ENCODE data around the gene RANBP2. TPM values are rescaled to one million over a fixed set of nuclear protein-coding genes. Genes with fewer than 3 reads are reported as not detected.
A peak's percentile ranks its signal among the peaks of the same experiment; 100 is the strongest.

Gene RANBP2
- total RNA-seq, 1 donor: 92.0 TPM

DNA sequence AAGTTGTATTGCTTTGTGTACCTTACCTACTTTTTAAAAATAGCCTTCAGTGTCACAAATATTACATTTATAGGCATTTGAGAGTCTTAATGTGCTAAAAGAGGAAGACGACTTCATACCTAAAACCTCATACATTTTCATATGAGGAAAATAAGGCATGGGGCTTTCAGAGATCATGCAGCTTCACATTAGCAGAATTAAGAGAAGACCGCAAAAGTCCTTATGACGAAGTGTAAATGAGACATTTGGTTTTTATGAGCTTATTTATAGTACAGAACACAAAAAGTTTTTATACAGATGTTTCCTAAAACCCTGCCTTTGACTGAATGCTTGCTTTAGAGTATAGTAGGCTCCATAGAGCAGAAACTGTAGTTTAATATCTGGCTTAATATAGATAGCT is 57.2 kb downstream of the RANBP2 start:
- DNase-seq (ENCODE audit: low read depth): no peak
- H3K4me3 ChIP-seq (ENCODE audit: low read depth, low read length): no peak overlapping the region
- TF ChIP-seq, protein P1, sequence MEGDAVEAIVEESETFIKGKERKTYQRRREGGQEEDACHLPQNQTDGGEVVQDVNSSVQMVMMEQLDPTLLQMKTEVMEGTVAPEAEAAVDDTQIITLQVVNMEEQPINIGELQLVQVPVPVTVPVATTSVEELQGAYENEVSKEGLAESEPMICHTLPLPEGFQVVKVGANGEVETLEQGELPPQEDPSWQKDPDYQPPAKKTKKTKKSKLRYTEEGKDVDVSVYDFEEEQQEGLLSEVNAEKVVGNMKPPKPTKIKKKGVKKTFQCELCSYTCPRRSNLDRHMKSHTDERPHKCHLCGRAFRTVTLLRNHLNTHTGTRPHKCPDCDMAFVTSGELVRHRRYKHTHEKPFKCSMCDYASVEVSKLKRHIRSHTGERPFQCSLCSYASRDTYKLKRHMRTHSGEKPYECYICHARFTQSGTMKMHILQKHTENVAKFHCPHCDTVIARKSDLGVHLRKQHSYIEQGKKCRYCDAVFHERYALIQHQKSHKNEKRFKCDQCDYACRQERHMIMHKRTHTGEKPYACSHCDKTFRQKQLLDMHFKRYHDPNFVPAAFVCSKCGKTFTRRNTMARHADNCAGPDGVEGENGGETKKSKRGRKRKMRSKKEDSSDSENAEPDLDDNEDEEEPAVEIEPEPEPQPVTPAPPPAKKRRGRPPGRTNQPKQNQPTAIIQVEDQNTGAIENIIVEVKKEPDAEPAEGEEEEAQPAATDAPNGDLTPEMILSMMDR (IDR thresholded peaks at IDR 0.05; ENCODE audit: insufficient read depth, low read depth, low read length): no peak

DNA sequence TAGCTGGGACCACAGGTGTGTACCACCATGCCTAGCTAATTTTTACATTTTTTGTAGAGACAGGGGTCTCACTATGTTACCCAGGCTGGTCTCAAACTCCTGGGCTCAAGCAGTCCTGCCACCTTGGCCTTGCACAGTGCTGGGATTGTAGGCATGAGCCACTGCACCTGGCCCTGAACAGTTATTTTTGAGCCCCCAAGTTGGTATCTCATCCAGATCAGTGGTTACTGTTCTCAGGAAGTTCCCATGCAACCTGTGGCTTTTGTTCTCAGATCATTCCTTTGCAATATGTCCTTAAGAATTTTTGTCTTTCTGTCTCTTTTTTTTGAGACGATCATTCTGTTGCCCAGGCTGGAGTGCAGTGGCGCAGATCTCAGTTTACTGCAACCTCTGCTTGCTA is 59.6 kb downstream of the RANBP2 start:
- no peak for DNase-seq (ENCODE audit: low read depth)
- no peak overlapping the region for H3K4me3 ChIP-seq (ENCODE audit: low read depth, low read length)
- TF ChIP-seq, protein P1 (IDR thresholded peaks at IDR 0.05; ENCODE audit: insufficient read depth, low read depth, low read length): no peak

DNA sequence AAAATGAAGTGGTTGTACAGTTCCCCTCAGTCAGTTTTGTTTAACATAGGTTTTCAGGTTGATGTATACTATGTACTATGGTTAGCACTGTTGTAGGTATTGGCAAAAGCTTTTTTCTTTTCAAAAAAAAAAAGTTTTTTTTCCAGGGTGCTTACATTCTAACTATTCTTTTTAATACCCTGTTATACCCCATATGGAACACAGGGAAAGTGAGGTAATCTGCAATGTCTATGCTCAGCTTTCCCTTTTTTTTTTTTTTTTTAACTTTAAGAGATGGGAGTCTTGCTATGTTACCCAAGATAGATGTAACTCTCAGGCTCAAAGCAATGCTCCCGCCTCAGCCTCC is 66.7 kb downstream of the RANBP2 start:
- peak overlapping the region; percentile 77 for H3K4me3 ChIP-seq (ENCODE audit: low read depth, low read length)
- TF ChIP-seq, protein P1 (IDR thresholded peaks at IDR 0.05; ENCODE audit: insufficient read depth, low read depth, low read length): no peak
- DNase-seq (ENCODE audit: low read depth): no peak

DNA sequence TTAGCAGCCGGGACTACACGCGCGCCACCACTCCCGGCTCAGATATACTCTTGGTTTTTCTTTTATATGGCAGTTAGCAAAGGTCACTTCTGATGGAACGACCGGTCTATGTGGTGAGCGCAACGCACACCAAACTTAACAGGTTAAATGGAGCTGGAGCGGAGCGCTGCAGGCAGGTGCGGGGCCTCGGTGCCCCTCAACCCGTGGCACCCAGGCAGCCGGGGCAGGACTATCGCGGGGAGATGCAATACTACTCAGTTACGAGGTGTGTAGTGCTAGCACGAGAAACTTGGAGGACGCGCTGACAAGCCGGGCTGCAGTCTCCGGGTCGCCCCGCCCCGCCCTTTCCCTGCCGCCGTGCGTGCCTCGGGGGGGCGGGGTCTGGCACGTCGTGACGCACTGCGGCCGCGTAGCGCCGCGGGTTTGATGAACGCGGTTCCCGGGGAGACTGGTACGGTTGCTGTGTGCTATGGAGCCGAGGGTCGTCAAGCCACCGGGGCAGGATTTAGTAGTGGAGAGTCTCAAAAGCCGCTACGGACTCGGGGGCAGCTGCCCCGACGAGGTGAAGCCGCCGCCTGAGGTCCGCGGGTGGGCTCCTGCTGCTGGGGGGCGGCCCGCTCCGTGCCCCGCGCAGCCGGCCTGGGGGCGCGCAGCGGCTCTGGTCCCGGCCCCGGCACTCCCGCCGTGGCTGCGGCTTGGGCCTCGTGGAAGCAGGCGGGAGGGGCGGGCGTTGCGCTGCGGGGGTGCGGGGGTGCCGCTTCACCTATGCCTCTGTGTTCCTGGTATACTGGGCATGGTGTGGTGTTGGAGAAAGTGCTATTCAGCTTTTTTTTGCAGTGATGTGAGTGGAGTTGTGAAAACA is 67.3 kb downstream of the RANBP2 start, which contains the start of gene CCDC138:
TSS of gene CCDC138 (plus strand) at position 418 of the 862 bp plus-strand sequence. CDS start at position 470, 52 bp downstream.
- H3K4me3 ChIP-seq (ENCODE audit: low read depth, low read length): peak within 1 kb of the TSS; percentile 77
- DNase-seq (ENCODE audit: low read depth): peak; percentile 92
- TF ChIP-seq, protein P1 (IDR thresholded peaks at IDR 0.05; ENCODE audit: insufficient read depth, low read depth, low read length): no peak

DNA sequence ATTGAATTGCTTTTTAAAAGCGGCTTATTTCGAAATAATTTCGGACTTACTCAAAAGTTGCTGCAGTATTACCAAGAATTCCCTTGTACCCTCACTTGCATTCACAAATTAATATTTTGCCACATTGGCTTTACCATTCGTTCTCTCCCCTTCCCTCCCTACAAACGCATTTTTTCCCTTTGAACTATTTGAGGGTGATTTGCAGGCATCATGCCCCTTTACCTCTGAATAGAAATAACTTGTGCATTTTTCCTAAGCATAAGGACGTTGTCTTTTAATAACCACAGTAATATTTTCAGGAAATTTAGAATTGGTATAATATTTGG is 67.9 kb downstream of the RANBP2 start:
- TF ChIP-seq, protein P1 (IDR thresholded peaks at IDR 0.05; ENCODE audit: insufficient read depth, low read depth, low read length): no peak
- DNase-seq (ENCODE audit: low read depth): no peak

DNA sequence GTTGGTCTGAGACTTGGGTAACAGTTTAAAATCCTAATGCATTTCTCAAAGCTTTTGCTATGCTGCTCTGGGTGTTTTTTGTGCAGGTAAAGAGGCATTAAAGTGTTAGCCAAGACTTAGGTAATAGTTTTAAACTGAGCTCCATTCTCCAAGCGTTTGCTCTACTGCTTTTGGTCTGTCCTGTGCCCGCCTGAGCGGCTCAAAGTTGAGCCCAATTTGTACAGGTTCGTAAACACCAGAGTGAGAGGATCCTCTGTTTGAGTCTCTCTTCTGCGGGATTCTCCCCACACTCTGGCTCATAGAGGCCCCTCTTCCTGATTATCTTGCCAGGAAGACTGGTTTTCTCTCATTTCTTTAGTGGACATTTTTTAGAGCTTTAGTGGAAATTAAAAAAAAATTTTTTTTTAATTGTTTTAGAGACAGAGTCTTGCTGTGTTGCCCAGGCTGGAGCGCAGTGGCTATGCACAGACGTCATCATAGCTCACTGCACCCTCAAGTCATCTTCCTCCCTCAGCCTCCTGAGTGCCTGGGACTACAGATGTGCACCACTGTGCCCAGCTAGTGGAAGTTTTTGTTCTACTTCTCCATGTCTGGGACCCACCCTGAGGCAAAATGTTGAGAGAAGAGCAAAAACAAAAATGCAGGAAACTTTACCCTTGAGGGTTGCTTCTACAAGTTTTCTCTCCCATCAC is 83.9 kb downstream of the RANBP2 start:
- no peak overlapping the region for H3K4me3 ChIP-seq (ENCODE audit: low read depth, low read length)
- no peak for DNase-seq (ENCODE audit: low read depth)
- TF ChIP-seq, protein P1 (IDR thresholded peaks at IDR 0.05; ENCODE audit: insufficient read depth, low read depth, low read length): no peak

More for the DNA sequence above, 67.9 kb downstream of the RANBP2 start:
- peak overlapping the region; percentile 77 for H3K4me3 ChIP-seq (ENCODE audit: low read depth, low read length)
